ENCODE measurements around the gene GCC1. TPM values are rescaled to one million over a fixed set of nuclear protein-coding genes. Genes with fewer than 3 reads are reported as not detected.

GCC1 gene
- total and polyA plus RNA-seq, 2 donors (not counting 3 experiments of a cell fraction or from before 2014, with no cell fraction given) = 4.6 to 15.5 TPM

- intact Hi-C loops (cut with micrococcal nuclease) = no loop called here
- CTCF ChIA-PET = no interaction called here
Observed at GRCh38 chr7:127550247-127550646, 35.1 kb downstream of the GCC1 start.

GRCh38 chr7:127546313-127546712 lies 39.1 kb downstream of the GCC1 start:
- intact Hi-C loops (cut with micrococcal nuclease) = no loop called here
- POLR2A ChIA-PET = no interaction called here
- H3K9ac ChIP-seq (replicated peaks; ENCODE audit: extremely low read depth, insufficient read depth, low read length) = no peak overlapping the region
- dilution Hi-C loops (cut with MboI; ENCODE audit: extremely low pct_ligation_motif_present, low sequenced_read_pairs) = no loop called here
- FAIRE-seq (no peak), DNase-seq (ENCODE audit: low read depth, low spot score) (no peak)
- no peaks in the 10 kb centered on the region for H3K9me3 ChIP-seq (replicated peaks; ENCODE audit: control insufficient read depth, insufficient read depth, low read length)
- H4K20me1 ChIP-seq (replicated peaks; ENCODE audit: control insufficient read depth, extremely low read depth, insufficient read depth, low read length) = no peaks in the 10 kb centered on the region
- no peaks in the 10 kb centered on the region for H3K9me1 ChIP-seq (replicated peaks; ENCODE audit: control insufficient read depth, extremely low read depth, insufficient read depth, low read length)
- no TSS peak for BruUV-seq (replicated peaks)
- TF ChIP-seq POLR2AphosphoS5 (IDR thresholded peaks at IDR 0.05; ENCODE audit: insufficient read depth, low read depth, low read length) = no peak
- no peak for TF ChIP-seq GATA2 (IDR thresholded peaks at IDR 0.05; ENCODE audit: insufficient read depth, insufficient read length, low read depth, low read length)
- no peak for TF ChIP-seq MAX (IDR thresholded peaks at IDR 0.05; ENCODE audit: insufficient read depth, insufficient read length)
- no peak for TF ChIP-seq EZH2 (IDR thresholded peaks at IDR 0.05; ENCODE audit: borderline replicate concordance, low read depth, low read length, severe bottlenecking)
- no peak for TF ChIP-seq CTCF (IDR thresholded peaks at IDR 0.05; ENCODE audit: extremely low read depth in 1 of 2, insufficient read depth in 1 of 2, low read depth in 1 of 2, low read length in 2 of 2)
- TF ChIP-seq JUN (IDR thresholded peaks at IDR 0.05; ENCODE audit: borderline replicate concordance, insufficient read depth, insufficient read length, low read depth) = no peak
- TF ChIP-seq MYC (IDR thresholded peaks at IDR 0.05; ENCODE audit: low read depth, low read length) = no peak
- TF ChIP-seq FOS (IDR thresholded peaks at IDR 0.05; ENCODE audit: borderline replicate concordance, insufficient read depth, low read length) = no peak
- no peak for TF ChIP-seq POLR2A (IDR thresholded peaks at IDR 0.05; ENCODE audit: low read depth, low read length)
- H2AFZ ChIP-seq (ENCODE audit: low read depth, low read length) = no peak overlapping the region
- H3K36me3 ChIP-seq (ENCODE audit: control insufficient read depth in 2 of 2, extremely low read depth in 1 of 2, insufficient read depth in 2 of 2, low read length in 2 of 2) = no peaks in the 10 kb centered on the region
- no peak overlapping the region for H3K4me2 ChIP-seq (ENCODE audit: insufficient read depth, low read length)
- H3K4me3 ChIP-seq (replicated peaks in 1 of 3; ENCODE audit: insufficient read depth in 1 of 3, low read depth in 1 of 3, low read length in 3 of 3) = no peak overlapping the region
- H3K79me2 ChIP-seq (ENCODE audit: control insufficient read depth, insufficient read depth, low read length) = no peaks in the 10 kb centered on the region
- peaks cover 2% of the 10 kb centered on the region in 2 experiments for H3K27me3 ChIP-seq (ENCODE audit: control insufficient read depth in 2 of 2, insufficient read depth in 2 of 2, low read length in 2 of 2)
- H3K4me1 ChIP-seq (ENCODE audit: control insufficient read depth, extremely low read depth, insufficient read depth, low read length) = no peaks in the 10 kb centered on the region
- no peak overlapping the region for H3K27ac ChIP-seq (ENCODE audit: insufficient read depth, low read depth, low read length)
- CTCF ChIA-PET = interaction anchor here (0.8 kb wide), 1 partner anchor 21 kb away, joined by 3 read pairs; no protein-coding TSS in a partner anchor

More at GRCh38 chr7:127550247-127550646, 35.1 kb downstream of the GCC1 start:
- H3K4me2 ChIP-seq (ENCODE audit: insufficient read depth, low read length) = no peak overlapping the region
- TF ChIP-seq JUN (IDR thresholded peaks at IDR 0.05; ENCODE audit: borderline replicate concordance, insufficient read depth, insufficient read length, low read depth) (no peak), CTCF (IDR thresholded peaks at IDR 0.05; ENCODE audit: extremely low read depth in 1 of 2, insufficient read depth in 1 of 2, low read depth in 1 of 2, low read length in 2 of 2) (no peak)
- no peak for FAIRE-seq
- H3K79me2 ChIP-seq (ENCODE audit: control insufficient read depth, insufficient read depth, low read length) = no peaks in the 10 kb centered on the region
- no peak overlapping the region for H2AFZ ChIP-seq (ENCODE audit: low read depth, low read length)
- H3K27me3 ChIP-seq (ENCODE audit: control insufficient read depth in 2 of 2, insufficient read depth in 2 of 2, low read length in 2 of 2) = peaks cover 0 to 2% of the 10 kb centered on the region in 2 experiments
- no peaks in the 10 kb centered on the region for H3K4me1 ChIP-seq (ENCODE audit: control insufficient read depth, extremely low read depth, insufficient read depth, low read length)
- dilution Hi-C loops (cut with MboI; ENCODE audit: extremely low pct_ligation_motif_present, low sequenced_read_pairs) = no loop called here
- no peaks in the 10 kb centered on the region for H3K36me3 ChIP-seq (ENCODE audit: control insufficient read depth in 2 of 2, extremely low read depth in 1 of 2, insufficient read depth in 2 of 2, low read length in 2 of 2)
- H3K4me3 ChIP-seq (replicated peaks in 1 of 3; ENCODE audit: insufficient read depth in 1 of 3, low read depth in 1 of 3, low read length in 3 of 3) = no peak overlapping the region
- H4K20me1 ChIP-seq (replicated peaks; ENCODE audit: control insufficient read depth, extremely low read depth, insufficient read depth, low read length) = no peaks in the 10 kb centered on the region
- no peaks in the 10 kb centered on the region for H3K9me3 ChIP-seq (replicated peaks; ENCODE audit: control insufficient read depth, insufficient read depth, low read length)
- H3K27ac ChIP-seq (ENCODE audit: insufficient read depth, low read depth, low read length) = no peak overlapping the region
- no peaks in the 10 kb centered on the region for H3K9me1 ChIP-seq (replicated peaks; ENCODE audit: control insufficient read depth, extremely low read depth, insufficient read depth, low read length)
- no peak for DNase-seq (ENCODE audit: low read depth, low spot score)
- POLR2A ChIA-PET = no interaction called here
- H3K9ac ChIP-seq (replicated peaks; ENCODE audit: extremely low read depth, insufficient read depth, low read length) = no peak overlapping the region
- BruUV-seq (replicated peaks) = no TSS peak
